Neutrophil (primary cell): ENCODE results near the gene ADH7.

Experiments
- H3K27ac ChIP-seq: fragments of 200-600 bp; sonication (generic); 2 replicates; pipeline ENCODE4 v1.5.1; 2016; ENCODE audit warnings: mild to moderate bottlenecking, moderate library complexity
- H3K27me3 ChIP-seq: fragments of 200-600 bp; sonication (generic); 2 replicates; pipeline ENCODE4 v1.6.0; 2016; ENCODE audit warnings: mild to moderate bottlenecking
- H3K36me3 ChIP-seq: fragments of 200-600 bp; sonication (generic); 2 replicates; pipeline ENCODE4 v1.5.1; 2017
- H3K4me1 ChIP-seq, 2 experiments: fragments of 200-600 bp in 1 of 2; sonication (generic) in 1 of 2; 1 replicate in 1 of 2; 2 replicates in 1 of 2; pipeline versions ENCODE4 v1.5.1 to v1.6.1; 2013 to 2016; ENCODE audit warnings: low read depth in 1 of 2, low read length in 1 of 2, mild to moderate bottlenecking in 1 of 2, moderate library complexity in 1 of 2; ENCODE audit not compliant: control insufficient read depth in 1 of 2, insufficient read depth in 1 of 2
- H3K4me3 ChIP-seq, 2 experiments: fragments of 200-600 bp in 1 of 2; sonication (generic) in 1 of 2; 1 replicate in 1 of 2; 2 replicates in 1 of 2; pipeline ENCODE4 v1.5.1; 2013 to 2016; ENCODE audit warnings: low read depth in 1 of 2, low read length in 1 of 2, mild to moderate bottlenecking in 1 of 2, moderate library complexity in 1 of 2
- H3K9me3 ChIP-seq: fragments of 200-600 bp; sonication (generic); 2 replicates; pipeline ENCODE4 v1.5.1; 2016
- TF ChIP-seq, protein P1 (sequence below): fragments of 200-600 bp; sonication (generic); IDR thresholded peaks from 2 replicates; pipeline ENCODE4 v1.5.1; 2016; ENCODE audit warnings: antibody characterized with exemption

The ADH7 gene

DNA sequence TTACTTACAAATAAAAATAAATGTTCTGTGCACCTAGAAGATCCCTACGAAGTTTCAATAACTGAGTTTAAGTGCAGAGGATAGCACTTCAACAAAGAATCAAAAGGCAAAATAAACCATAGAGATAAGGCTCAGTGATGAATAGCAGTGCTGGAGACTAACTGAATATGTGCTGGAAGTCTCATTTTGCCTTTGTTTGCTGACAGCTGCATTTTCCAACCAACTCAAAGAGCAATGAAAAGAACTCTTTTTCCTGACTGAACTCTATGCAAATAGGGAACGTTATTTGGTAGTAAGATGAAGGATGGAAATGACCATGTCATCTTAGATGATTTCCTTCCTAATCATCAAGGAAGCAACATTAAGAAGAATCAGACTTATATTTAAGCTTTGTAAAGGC lies 32.7 kb upstream of the ADH7 start:
- no peak overlapping the region for H3K4me3 ChIP-seq
- H3K36me3 ChIP-seq: no peaks in the 10 kb centered on the region
- H3K9me3 ChIP-seq: no peaks in the 10 kb centered on the region
- no peaks in the 10 kb centered on the region for H3K4me1 ChIP-seq
- H3K27ac ChIP-seq: no peak overlapping the region
- TF ChIP-seq, protein P1, sequence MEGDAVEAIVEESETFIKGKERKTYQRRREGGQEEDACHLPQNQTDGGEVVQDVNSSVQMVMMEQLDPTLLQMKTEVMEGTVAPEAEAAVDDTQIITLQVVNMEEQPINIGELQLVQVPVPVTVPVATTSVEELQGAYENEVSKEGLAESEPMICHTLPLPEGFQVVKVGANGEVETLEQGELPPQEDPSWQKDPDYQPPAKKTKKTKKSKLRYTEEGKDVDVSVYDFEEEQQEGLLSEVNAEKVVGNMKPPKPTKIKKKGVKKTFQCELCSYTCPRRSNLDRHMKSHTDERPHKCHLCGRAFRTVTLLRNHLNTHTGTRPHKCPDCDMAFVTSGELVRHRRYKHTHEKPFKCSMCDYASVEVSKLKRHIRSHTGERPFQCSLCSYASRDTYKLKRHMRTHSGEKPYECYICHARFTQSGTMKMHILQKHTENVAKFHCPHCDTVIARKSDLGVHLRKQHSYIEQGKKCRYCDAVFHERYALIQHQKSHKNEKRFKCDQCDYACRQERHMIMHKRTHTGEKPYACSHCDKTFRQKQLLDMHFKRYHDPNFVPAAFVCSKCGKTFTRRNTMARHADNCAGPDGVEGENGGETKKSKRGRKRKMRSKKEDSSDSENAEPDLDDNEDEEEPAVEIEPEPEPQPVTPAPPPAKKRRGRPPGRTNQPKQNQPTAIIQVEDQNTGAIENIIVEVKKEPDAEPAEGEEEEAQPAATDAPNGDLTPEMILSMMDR: no peak
- peaks cover 3% of the 10 kb centered on the region for H3K27me3 ChIP-seq

DNA sequence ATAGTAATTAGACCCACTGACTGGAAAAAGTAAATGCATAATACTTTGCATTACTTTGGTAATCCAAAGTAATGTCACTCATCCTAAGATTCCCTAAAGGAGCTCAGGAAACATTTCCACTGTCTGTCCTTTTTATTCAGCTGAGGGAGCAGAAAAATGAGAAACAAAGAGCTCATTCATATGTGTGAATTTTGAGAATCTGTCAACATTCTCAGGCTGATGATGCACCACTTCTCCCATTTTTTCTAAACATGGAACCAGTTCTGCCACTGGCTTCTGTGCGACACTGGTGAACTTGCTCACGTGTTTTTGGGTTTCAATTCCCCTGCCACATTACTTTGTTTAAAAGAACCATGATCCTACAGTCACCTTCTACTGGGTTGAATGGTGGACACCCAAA lies 28.4 kb upstream of the ADH7 start:
- no peaks in the 10 kb centered on the region for H3K36me3 ChIP-seq
- no peak overlapping the region for H3K27ac ChIP-seq
- H3K27me3 ChIP-seq: peaks cover 3% of the 10 kb centered on the region
- H3K4me1 ChIP-seq: no peaks in the 10 kb centered on the region
- no peaks in the 10 kb centered on the region for H3K9me3 ChIP-seq
- H3K4me3 ChIP-seq: no peak overlapping the region
- TF ChIP-seq, protein P1: no peak

DNA sequence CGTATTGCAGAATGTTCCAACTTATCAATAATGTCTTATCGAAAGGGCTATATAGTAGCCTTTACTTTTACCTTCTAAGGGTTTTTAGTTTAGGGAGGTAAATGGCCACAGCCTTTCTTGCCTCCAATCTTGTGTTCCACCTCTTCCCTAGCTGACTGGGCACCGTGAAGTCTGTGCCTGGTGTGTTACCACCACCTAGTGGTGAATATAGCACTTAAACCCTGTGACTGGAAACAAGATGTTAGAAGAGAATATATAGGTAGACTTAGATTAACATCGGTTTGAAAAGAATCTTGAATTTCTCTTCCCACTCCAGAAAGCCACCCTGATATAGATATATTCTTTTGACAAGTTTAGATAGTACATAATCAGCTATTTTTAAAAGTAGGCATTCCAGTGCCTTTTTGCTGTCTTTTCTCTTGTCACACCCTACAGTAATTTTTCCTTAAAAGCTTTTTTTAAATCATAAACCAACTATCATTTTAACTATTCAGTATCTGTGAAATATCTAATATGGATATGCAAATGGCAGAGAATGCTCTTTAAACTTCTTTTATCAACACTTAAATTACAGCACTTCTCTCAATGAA lies 27.8 kb upstream of the ADH7 start:
- no peaks in the 10 kb centered on the region for H3K4me1 ChIP-seq
- no peaks in the 10 kb centered on the region for H3K9me3 ChIP-seq
- peaks cover 3% of the 10 kb centered on the region for H3K27me3 ChIP-seq
- no peak overlapping the region for H3K4me3 ChIP-seq
- no peaks in the 10 kb centered on the region for H3K36me3 ChIP-seq
- no peak overlapping the region for H3K27ac ChIP-seq
- TF ChIP-seq, protein P1: no peak

DNA sequence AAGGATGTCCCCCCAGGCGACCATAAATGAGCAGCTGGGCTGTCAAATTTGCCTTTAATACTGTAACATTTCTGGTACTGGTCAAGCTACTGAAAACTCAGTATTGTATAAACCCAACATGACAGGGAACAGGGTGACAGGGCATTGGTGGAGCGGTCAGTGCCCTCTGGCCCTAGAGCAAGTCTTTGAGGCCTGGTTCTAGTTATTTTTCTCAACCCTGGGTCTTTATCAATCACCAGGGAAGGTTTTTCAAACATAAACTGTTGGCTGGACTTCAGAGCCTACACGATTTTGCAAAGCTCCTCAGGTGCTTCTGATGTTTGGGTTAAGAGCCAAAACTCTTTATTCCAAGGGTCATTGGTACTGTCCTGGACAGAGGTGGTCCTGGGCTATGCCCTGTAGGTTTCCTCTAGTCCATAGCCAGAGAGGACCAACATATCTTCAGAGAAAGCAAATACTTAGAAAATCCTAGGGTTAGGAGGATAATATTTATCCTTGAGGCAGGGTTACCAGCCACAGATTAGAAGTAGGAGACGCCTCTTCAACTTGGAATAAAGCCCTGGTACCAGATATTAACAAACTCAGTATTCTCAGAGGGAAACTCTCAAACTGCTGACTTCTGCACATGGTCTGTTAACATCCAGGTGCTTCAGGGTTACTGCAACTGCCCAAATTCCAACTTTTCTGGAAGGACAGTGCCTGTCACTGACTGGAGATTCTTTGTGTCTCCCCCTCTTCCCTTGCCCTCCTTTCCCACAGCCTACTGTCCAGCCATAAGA lies 26.7 kb upstream of the ADH7 start:
- Histone ChIP-seq H3K36me3 (no peaks in the 10 kb centered on the region), H3K9me3 (no peaks in the 10 kb centered on the region), H3K4me1 (no peaks in the 10 kb centered on the region), H3K4me3 (no peak overlapping the region), H3K27me3 (peaks cover 3% of the 10 kb centered on the region), H3K27ac (no peak overlapping the region)
- TF ChIP-seq, protein P1: no peak

DNA sequence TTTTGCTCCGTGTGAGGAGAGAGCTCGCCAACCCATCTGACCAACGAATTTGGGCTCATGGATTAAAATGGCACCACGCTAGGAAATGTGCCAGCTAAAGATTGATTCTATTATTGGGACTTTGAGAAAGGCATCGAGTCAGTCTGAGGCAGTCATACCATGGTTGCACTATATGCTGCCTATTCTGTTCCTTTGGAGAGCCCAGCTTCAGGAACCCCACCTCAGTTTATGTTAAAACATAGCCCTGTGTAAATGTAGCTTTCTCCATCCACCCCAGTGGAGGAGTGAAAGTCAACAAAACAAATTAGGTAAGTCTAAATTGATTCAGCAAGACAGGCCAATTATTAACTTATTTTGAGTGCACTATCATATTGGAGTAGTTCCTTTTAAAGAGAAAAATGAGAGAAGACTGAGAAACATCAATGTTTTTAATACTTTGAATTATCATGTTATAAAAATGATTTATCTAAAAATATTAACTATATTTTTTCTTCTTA lies 24.5 kb upstream of the ADH7 start:
- H3K27me3 ChIP-seq: no peaks in the 10 kb centered on the region
- H3K4me1 ChIP-seq: no peaks in the 10 kb centered on the region
- TF ChIP-seq, protein P1: no peak
- no peaks in the 10 kb centered on the region for H3K9me3 ChIP-seq
- no peak overlapping the region for H3K4me3 ChIP-seq
- H3K27ac ChIP-seq: no peak overlapping the region
- H3K36me3 ChIP-seq: no peaks in the 10 kb centered on the region
